Cardiac fibroblast (primary cell): ENCODE measurements around the gene CUEDC1.

Experiments used
- DNase-seq, 2 donors: peaks; one replicate each; pipeline versions ENCODE4 v3.0.0 to v3.0.0-alpha.2; 2010; ENCODE audit warnings: low read depth in 2 of 2
- H3K4me3 ChIP-seq, 2 donors: replicated peaks in 1 of 2; 1 replicate in 1 of 2; 2 replicates in 1 of 2; pipeline ENCODE4 v1.5.1; 2011; ENCODE audit warnings: low read depth in 2 of 2, low read length in 2 of 2, mild to moderate bottlenecking in 2 of 2, moderate library complexity in 1 of 2
- CTCF ChIP-seq: IDR thresholded peaks from one replicate; pipeline ENCODE4 v1.5.1; 2011; ENCODE audit warnings: low read depth, mild to moderate bottlenecking, low read length, inconsistent platforms

CUEDC1 gene

GRCh38 chr17:57929386-57929785, 25.8 kb downstream of the CUEDC1 start:
- DNase-seq = no peak
- TF ChIP-seq CTCF = no peak
- H3K4me3 ChIP-seq = no peak overlapping the region

- DNase-seq = no peak
- H3K4me3 ChIP-seq = no peak overlapping the region
- TF ChIP-seq CTCF = no peak
Observed at GRCh38 chr17:57928928-57929327, 26.3 kb downstream of the CUEDC1 start.

- peak; percentile 63 to 83 for DNase-seq
Observed at GRCh38 chr17:57927048-57927723, 28.0 kb downstream of the CUEDC1 start.

GRCh38 chr17:57926723-57927047, 28.5 kb downstream of the CUEDC1 start:
- no peak overlapping the region for H3K4me3 ChIP-seq
- TF ChIP-seq CTCF = no peak
- DNase-seq = no peak

More at GRCh38 chr17:57927048-57927723, 28.0 kb downstream of the CUEDC1 start:
- no peak overlapping the region for H3K4me3 ChIP-seq
- no peak for TF ChIP-seq CTCF

GRCh38 chr17:57925361-57925990, 29.7 kb downstream of the CUEDC1 start:
- no peak for DNase-seq
- no peak overlapping the region for H3K4me3 ChIP-seq
- no peak for TF ChIP-seq CTCF

GRCh38 chr17:57924677-57925076, 30.5 kb downstream of the CUEDC1 start:
- no peak for DNase-seq
- no peak for TF ChIP-seq CTCF
- H3K4me3 ChIP-seq = no peak overlapping the region
